Measurements from ENCODE around the gene UEVLD. TPM values are rescaled to one million over a fixed set of nuclear protein-coding genes. Genes with fewer than 3 reads are reported as not detected.
A peak's percentile ranks its signal among the peaks of the same experiment; 100 is the strongest.

UEVLD gene
- total RNA-seq, 2 experiments from 2014 or later, result 16.4 to 16.5 TPM

- ATAC-seq (ENCODE audit: low read depth), result no peak
- Mint-ChIP-seq H3K27ac (no peak overlapping the region), H3K4me1 (peaks cover 1% of the 10 kb centered on the region), H3K4me3 (no peak overlapping the region), H3K27me3 (no peaks in the 10 kb centered on the region), H3K9me3 (no peaks in the 10 kb centered on the region), H3K36me3 (peaks cover 6% of the 10 kb centered on the region)
- no peak for DNase-seq
- POLR2A ChIA-PET, result no interaction called here
These were observed 22.1 kb downstream of the UEVLD start for GRCh38 chr11:18566406-18566805.

- H3K36me3 Mint-ChIP-seq, result peaks cover 9% of the 10 kb centered on the region
- H3K4me1 Mint-ChIP-seq, result no peaks in the 10 kb centered on the region
- ATAC-seq (ENCODE audit: low read depth) (no peak), DNase-seq (no peak)
- no peak overlapping the region for H3K4me3 Mint-ChIP-seq
- H3K9me3 Mint-ChIP-seq, result no peaks in the 10 kb centered on the region
- no peak overlapping the region for H3K27ac Mint-ChIP-seq
- POLR2A ChIA-PET, result interaction anchor here (0.9 kb wide), 1 partner anchor 24 kb away, joined by 3 read pairs; no protein-coding TSS in a partner anchor
- no peaks in the 10 kb centered on the region for H3K27me3 Mint-ChIP-seq
These were observed 24.4 kb downstream of the UEVLD start for GRCh38 chr11:18564149-18564548.

GRCh38 chr11:18563090-18563730, 25.3 kb downstream of the UEVLD start:
- no peak for DNase-seq
- Mint-ChIP-seq H3K27me3 (no peaks in the 10 kb centered on the region), H3K9me3 (no peaks in the 10 kb centered on the region), H3K36me3 (peaks cover 9% of the 10 kb centered on the region), H3K4me3 (no peak overlapping the region), H3K27ac (no peak overlapping the region), H3K4me1 (no peaks in the 10 kb centered on the region)
- POLR2A ChIA-PET, result no interaction called here
- ATAC-seq (ENCODE audit: low read depth), result no peak

GRCh38 chr11:18548001-18548400, 40.5 kb downstream of the UEVLD start:
- H3K27me3 Mint-ChIP-seq, result no peaks in the 10 kb centered on the region
- no peaks in the 10 kb centered on the region for H3K4me1 Mint-ChIP-seq
- ATAC-seq (ENCODE audit: low read depth), result no peak
- POLR2A ChIA-PET, result no interaction called here
- H3K36me3 Mint-ChIP-seq, result peaks cover 11% of the 10 kb centered on the region
- DNase-seq, result no peak
- no peak overlapping the region for H3K4me3 Mint-ChIP-seq
- peak overlapping the region; percentile 49 for H3K27ac Mint-ChIP-seq
- H3K9me3 Mint-ChIP-seq, result no peaks in the 10 kb centered on the region

- H3K4me1 Mint-ChIP-seq, result peaks cover 2% of the 10 kb centered on the region
- H3K36me3 Mint-ChIP-seq, result no peaks in the 10 kb centered on the region
- ATAC-seq (ENCODE audit: low read depth) (peak; percentile 77), DNase-seq (no peak)
- no peak overlapping the region for H3K4me3 Mint-ChIP-seq
- H3K27me3 Mint-ChIP-seq, result no peaks in the 10 kb centered on the region
- no peak overlapping the region for H3K27ac Mint-ChIP-seq
- H3K9me3 Mint-ChIP-seq, result no peaks in the 10 kb centered on the region
- POLR2A ChIA-PET, result interaction anchor here (1.1 kb wide), 1 partner anchor 111 kb away, joined by 5 read pairs; no protein-coding TSS in a partner anchor
These were observed 48.1 kb downstream of the UEVLD start for GRCh38 chr11:18540207-18541009.

- H3K4me3 Mint-ChIP-seq, result no peak overlapping the region
- no peak for ATAC-seq (ENCODE audit: low read depth)
- POLR2A ChIA-PET, result no interaction called here
- no peaks in the 10 kb centered on the region for H3K9me3 Mint-ChIP-seq
- H3K27me3 Mint-ChIP-seq, result no peaks in the 10 kb centered on the region
- H3K27ac Mint-ChIP-seq, result no peak overlapping the region
- DNase-seq, result no peak
- no peaks in the 10 kb centered on the region for H3K36me3 Mint-ChIP-seq
- peaks cover 2% of the 10 kb centered on the region for H3K4me1 Mint-ChIP-seq
These were observed 52.3 kb downstream of the UEVLD start for GRCh38 chr11:18536209-18536608.

- no peak overlapping the region for H3K4me3 Mint-ChIP-seq
- no peaks in the 10 kb centered on the region for H3K36me3 Mint-ChIP-seq
- no peaks in the 10 kb centered on the region for H3K27me3 Mint-ChIP-seq
- DNase-seq (no peak), ATAC-seq (ENCODE audit: low read depth) (no peak)
- H3K9me3 Mint-ChIP-seq, result no peaks in the 10 kb centered on the region
- H3K27ac Mint-ChIP-seq, result no peak overlapping the region
- POLR2A ChIA-PET, result no interaction called here
- H3K4me1 Mint-ChIP-seq, result no peaks in the 10 kb centered on the region
These were observed 54.3 kb downstream of the UEVLD start for GRCh38 chr11:18534245-18534644.

GRCh38 chr11:18533365-18533764, 55.2 kb downstream of the UEVLD start:
- H3K9me3 Mint-ChIP-seq, result no peaks in the 10 kb centered on the region
- no peak overlapping the region for H3K4me3 Mint-ChIP-seq
- peaks cover 3% of the 10 kb centered on the region for H3K4me1 Mint-ChIP-seq
- POLR2A ChIA-PET, result no interaction called here
- H3K27me3 Mint-ChIP-seq, result no peaks in the 10 kb centered on the region
- ATAC-seq (ENCODE audit: low read depth) (no peak), DNase-seq (no peak)
- no peak overlapping the region for H3K27ac Mint-ChIP-seq
- no peaks in the 10 kb centered on the region for H3K36me3 Mint-ChIP-seq

GRCh38 chr11:18527512-18527911, 61.0 kb downstream of the UEVLD start:
- Mint-ChIP-seq H3K36me3 (peaks cover 8% of the 10 kb centered on the region), H3K4me3 (peak overlapping the region; percentile 99), H3K27ac (peak overlapping the region; percentile 100), H3K9me3 (no peaks in the 10 kb centered on the region), H3K27me3 (no peaks in the 10 kb centered on the region), H3K4me1 (peaks cover 18% of the 10 kb centered on the region)
- ATAC-seq (ENCODE audit: low read depth) (no peak), DNase-seq (no peak)
- POLR2A ChIA-PET, result interaction anchor here (0.5 to 2.2 kb wide), 12 partner anchors 15 to 422 kb away, joined by 3 to 27 read pairs (median 5); partner anchors contain the start of genes GTF2H1, HPS5, LDHA and SAAL1

- Mint-ChIP-seq H3K27ac (peak within 1 kb of the TSS; percentile 100), H3K36me3 (peaks cover 15% of the 10 kb centered on the region), H3K9me3 (no peaks in the 10 kb centered on the region), H3K4me1 (peaks cover 24% of the 10 kb centered on the region), H3K27me3 (no peaks in the 10 kb centered on the region), H3K4me3 (peak within 1 kb of the TSS; percentile 99)
- ATAC-seq (ENCODE audit: low read depth) (peak; percentile 91), DNase-seq (peak; percentile 93)
- POLR2A ChIA-PET, result interaction anchor here (0.6 to 2.2 kb wide), 19 partner anchors 12 to 422 kb away, joined by 3 to 27 read pairs (median 4); partner anchors contain the start of genes GTF2H1, HPS5, LDHA and SAAL1
These were observed 61.8 kb downstream of the UEVLD start, which contains the start of gene TSG101 for GRCh38 chr11:18526521-18527296. TSS of gene TSG101 (minus strand) at chr11:18526942. CDS start at chr11:18526816, 126 bp downstream.

- peaks cover 24% of the 10 kb centered on the region for H3K4me1 Mint-ChIP-seq
- ATAC-seq (ENCODE audit: low read depth) (no peak), DNase-seq (no peak)
- peak overlapping the region; percentile 100 for H3K27ac Mint-ChIP-seq
- POLR2A ChIA-PET, result interaction anchor here (0.6 to 2.2 kb wide), 17 partner anchors 11 to 422 kb away, joined by 3 to 27 read pairs (median 4); partner anchors contain the start of genes GTF2H1, HPS5, LDHA and SPTY2D1
- H3K4me3 Mint-ChIP-seq, result peak overlapping the region; percentile 99
- H3K27me3 Mint-ChIP-seq, result no peaks in the 10 kb centered on the region
- H3K9me3 Mint-ChIP-seq, result no peaks in the 10 kb centered on the region
- peaks cover 15% of the 10 kb centered on the region for H3K36me3 Mint-ChIP-seq
These were observed 62.4 kb downstream of the UEVLD start for GRCh38 chr11:18526130-18526520.

GRCh38 chr11:18524248-18524647, 64.3 kb downstream of the UEVLD start:
- Mint-ChIP-seq H3K27me3 (no peaks in the 10 kb centered on the region), H3K9me3 (no peaks in the 10 kb centered on the region), H3K27ac (no peak overlapping the region), H3K4me1 (peaks cover 27% of the 10 kb centered on the region), H3K36me3 (peaks cover 15% of the 10 kb centered on the region), H3K4me3 (no peak overlapping the region)
- ATAC-seq (ENCODE audit: low read depth) (no peak), DNase-seq (no peak)
- POLR2A ChIA-PET, result interaction anchor here (0.5 to 0.7 kb wide), 2 partner anchors 94 to 700 kb away, joined by 3 to 4 read pairs; no protein-coding TSS in a partner anchor

GRCh38 chr11:18523084-18523483, 65.5 kb downstream of the UEVLD start:
- H3K27me3 Mint-ChIP-seq, result no peaks in the 10 kb centered on the region
- POLR2A ChIA-PET, result no interaction called here
- no peak for DNase-seq
- no peaks in the 10 kb centered on the region for H3K9me3 Mint-ChIP-seq
- no peak for ATAC-seq (ENCODE audit: low read depth)
- no peak overlapping the region for H3K4me3 Mint-ChIP-seq
- peaks cover 24% of the 10 kb centered on the region for H3K4me1 Mint-ChIP-seq
- H3K27ac Mint-ChIP-seq, result no peak overlapping the region
- peaks cover 15% of the 10 kb centered on the region for H3K36me3 Mint-ChIP-seq
